ENCODE data around the gene CERS1.

CERS1 gene

GRCh38 chr19:18901491-18901890 is 5.5 kb upstream of the CERS1 start:
- TF ChIP-seq CTCF (IDR thresholded peaks at IDR 0.05; ENCODE audit: extremely low read depth, missing control alignments), result no peak
- no peak for DNase-seq (ENCODE audit: low spot score)

- DNase-seq (ENCODE audit: low spot score), result no peak
- TF ChIP-seq CTCF (IDR thresholded peaks at IDR 0.05; ENCODE audit: extremely low read depth, missing control alignments), result no peak
Observed at GRCh38 chr19:18900700-18901481, 4.9 kb upstream of the CERS1 start.

- no peak for DNase-seq (ENCODE audit: low spot score)
Observed at GRCh38 chr19:18899624-18900560, 3.9 kb upstream of the CERS1 start.

GRCh38 chr19:18898607-18899408 is 2.9 kb upstream of the CERS1 start:
- TF ChIP-seq CTCF (IDR thresholded peaks at IDR 0.05; ENCODE audit: extremely low read depth, missing control alignments), result no peak
- no peak for DNase-seq (ENCODE audit: low spot score)

More at GRCh38 chr19:18899624-18900560, 3.9 kb upstream of the CERS1 start:
- no peak for TF ChIP-seq CTCF (IDR thresholded peaks at IDR 0.05; ENCODE audit: extremely low read depth, missing control alignments)

GRCh38 chr19:18898081-18898606 is 2.2 kb upstream of the CERS1 start:
- no peak for TF ChIP-seq CTCF (IDR thresholded peaks at IDR 0.05; ENCODE audit: extremely low read depth, missing control alignments)
- DNase-seq (ENCODE audit: low spot score), result no peak

- no peak for TF ChIP-seq CTCF (IDR thresholded peaks at IDR 0.05; ENCODE audit: extremely low read depth, missing control alignments)
- DNase-seq (ENCODE audit: low spot score), result no peak
Observed at GRCh38 chr19:18897094-18898029, 1.4 kb upstream of the CERS1 start.

Data from GM20000 (cell line).